ENCODE measurements around the gene THRSP.

The THRSP gene

DNA sequence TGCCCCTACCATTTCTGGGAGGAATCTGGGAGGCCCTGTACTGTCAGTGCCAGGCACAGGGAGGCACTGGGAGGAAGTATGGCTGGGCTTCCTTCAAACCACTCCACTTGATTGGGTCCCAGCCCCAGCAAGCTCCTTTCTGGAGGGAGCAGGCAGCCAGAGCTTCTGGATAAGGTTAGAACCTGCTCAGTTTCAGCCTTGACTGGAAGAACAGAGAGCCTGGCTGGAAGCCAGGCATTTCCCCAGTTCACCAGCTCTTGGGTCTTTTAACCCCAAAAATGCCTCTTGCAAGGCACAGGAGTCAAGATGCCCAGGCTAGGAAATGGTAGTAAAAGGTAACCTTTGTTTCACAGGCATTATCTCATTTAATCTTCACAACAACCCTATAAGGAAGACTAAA, 31.6 kb upstream of the THRSP start:
- TF ChIP-seq PPARA (CRISPR knock-in tag; IDR thresholded peaks at IDR 0.05; ENCODE audit: borderline replicate concordance) (no peak), GLIS3 (CRISPR knock-in tag; IDR thresholded peaks at IDR 0.05) (no peak), ESRRG (CRISPR knock-in tag; IDR thresholded peaks at IDR 0.05) (no peak), ZNF8 (CRISPR knock-in tag; IDR thresholded peaks at IDR 0.05) (no peak), TCF4 (CRISPR knock-in tag; IDR thresholded peaks at IDR 0.05; ENCODE audit: borderline replicate concordance) (no peak), ZC3H10 (CRISPR knock-in tag; IDR thresholded peaks at IDR 0.05) (no peak), CSDC2 (CRISPR knock-in tag; IDR thresholded peaks at IDR 0.05) (no peak), BACH2 (CRISPR knock-in tag; IDR thresholded peaks at IDR 0.05; ENCODE audit: borderline replicate concordance) (no peak)
- TF ChIP-seq, protein P1, sequence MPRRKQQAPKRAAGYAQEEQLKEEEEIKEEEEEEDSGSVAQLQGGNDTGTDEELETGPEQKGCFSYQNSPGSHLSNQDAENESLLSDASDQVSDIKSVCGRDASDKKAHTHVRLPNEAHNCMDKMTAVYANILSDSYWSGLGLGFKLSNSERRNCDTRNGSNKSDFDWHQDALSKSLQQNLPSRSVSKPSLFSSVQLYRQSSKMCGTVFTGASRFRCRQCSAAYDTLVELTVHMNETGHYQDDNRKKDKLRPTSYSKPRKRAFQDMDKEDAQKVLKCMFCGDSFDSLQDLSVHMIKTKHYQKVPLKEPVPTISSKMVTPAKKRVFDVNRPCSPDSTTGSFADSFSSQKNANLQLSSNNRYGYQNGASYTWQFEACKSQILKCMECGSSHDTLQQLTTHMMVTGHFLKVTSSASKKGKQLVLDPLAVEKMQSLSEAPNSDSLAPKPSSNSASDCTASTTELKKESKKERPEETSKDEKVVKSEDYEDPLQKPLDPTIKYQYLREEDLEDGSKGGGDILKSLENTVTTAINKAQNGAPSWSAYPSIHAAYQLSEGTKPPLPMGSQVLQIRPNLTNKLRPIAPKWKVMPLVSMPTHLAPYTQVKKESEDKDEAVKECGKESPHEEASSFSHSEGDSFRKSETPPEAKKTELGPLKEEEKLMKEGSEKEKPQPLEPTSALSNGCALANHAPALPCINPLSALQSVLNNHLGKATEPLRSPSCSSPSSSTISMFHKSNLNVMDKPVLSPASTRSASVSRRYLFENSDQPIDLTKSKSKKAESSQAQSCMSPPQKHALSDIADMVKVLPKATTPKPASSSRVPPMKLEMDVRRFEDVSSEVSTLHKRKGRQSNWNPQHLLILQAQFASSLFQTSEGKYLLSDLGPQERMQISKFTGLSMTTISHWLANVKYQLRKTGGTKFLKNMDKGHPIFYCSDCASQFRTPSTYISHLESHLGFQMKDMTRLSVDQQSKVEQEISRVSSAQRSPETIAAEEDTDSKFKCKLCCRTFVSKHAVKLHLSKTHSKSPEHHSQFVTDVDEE (CRISPR knock-in tag; IDR thresholded peaks at IDR 0.05) = no peak
- TF ChIP-seq, protein P2, sequence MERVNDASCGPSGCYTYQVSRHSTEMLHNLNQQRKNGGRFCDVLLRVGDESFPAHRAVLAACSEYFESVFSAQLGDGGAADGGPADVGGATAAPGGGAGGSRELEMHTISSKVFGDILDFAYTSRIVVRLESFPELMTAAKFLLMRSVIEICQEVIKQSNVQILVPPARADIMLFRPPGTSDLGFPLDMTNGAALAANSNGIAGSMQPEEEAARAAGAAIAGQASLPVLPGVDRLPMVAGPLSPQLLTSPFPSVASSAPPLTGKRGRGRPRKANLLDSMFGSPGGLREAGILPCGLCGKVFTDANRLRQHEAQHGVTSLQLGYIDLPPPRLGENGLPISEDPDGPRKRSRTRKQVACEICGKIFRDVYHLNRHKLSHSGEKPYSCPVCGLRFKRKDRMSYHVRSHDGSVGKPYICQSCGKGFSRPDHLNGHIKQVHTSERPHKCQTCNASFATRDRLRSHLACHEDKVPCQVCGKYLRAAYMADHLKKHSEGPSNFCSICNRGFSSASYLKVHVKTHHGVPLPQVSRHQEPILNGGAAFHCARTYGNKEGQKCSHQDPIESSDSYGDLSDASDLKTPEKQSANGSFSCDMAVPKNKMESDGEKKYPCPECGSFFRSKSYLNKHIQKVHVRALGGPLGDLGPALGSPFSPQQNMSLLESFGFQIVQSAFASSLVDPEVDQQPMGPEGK (CRISPR knock-in tag; IDR thresholded peaks at IDR 0.05; ENCODE audit: borderline replicate concordance) = no peak
- peak; percentile 36; the same call in 2 of the 3 replicates for ATAC-seq

DNA sequence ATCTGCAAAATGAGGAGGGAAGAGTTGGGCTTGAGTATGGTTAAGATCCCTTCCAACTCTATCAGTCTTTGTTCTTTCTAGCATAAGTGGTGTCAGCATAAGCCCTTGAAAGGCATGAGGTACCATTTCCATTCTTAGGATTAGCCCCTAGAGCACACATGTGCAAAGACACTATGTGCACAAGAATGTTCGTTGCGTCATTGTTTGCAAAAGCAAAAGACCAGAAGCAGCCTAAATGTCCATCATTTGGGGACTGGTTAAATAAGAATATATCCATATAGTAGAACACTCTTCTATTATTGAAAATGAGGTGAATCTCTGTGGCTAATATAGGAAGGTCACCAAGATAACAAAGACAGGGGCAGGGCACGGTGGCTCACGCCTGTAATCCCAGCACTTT, 30.6 kb upstream of the THRSP start:
- ATAC-seq = no peak
- TF ChIP-seq, protein P3, sequence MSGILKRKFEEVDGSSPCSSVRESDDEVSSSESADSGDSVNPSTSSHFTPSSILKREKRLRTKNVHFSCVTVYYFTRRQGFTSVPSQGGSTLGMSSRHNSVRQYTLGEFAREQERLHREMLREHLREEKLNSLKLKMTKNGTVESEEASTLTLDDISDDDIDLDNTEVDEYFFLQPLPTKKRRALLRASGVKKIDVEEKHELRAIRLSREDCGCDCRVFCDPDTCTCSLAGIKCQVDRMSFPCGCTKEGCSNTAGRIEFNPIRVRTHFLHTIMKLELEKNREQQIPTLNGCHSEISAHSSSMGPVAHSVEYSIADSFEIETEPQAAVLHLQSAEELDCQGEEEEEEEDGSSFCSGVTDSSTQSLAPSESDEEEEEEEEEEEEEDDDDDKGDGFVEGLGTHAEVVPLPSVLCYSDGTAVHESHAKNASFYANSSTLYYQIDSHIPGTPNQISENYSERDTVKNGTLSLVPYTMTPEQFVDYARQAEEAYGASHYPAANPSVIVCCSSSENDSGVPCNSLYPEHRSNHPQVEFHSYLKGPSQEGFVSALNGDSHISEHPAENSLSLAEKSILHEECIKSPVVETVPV (CRISPR knock-in tag; IDR thresholded peaks at IDR 0.05) = no peak
- no peak for TF ChIP-seq SNAI2 (CRISPR knock-in tag; IDR thresholded peaks at IDR 0.05)
- TF ChIP-seq PPARA (CRISPR knock-in tag; IDR thresholded peaks at IDR 0.05; ENCODE audit: borderline replicate concordance) = no peak

DNA sequence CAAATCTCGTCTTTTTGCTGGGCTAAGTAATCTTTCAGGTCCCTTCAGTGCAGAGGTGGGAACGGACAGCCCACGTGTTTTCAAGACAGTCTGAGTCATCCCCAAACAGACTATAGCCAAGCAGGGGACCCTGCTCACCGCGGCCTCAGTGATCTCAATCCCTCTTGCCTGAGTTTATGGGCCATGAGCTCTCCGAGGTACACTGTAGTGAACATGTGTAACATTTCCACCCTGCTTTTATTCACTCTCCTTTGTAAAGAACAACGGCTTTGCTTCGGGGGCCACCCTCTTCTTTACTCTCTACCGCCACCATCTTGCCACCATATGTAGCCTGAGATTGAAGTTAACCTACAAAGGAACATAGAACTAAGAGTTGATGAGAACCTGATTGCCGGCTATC, 29.0 kb upstream of the THRSP start:
- TF ChIP-seq, protein P3 (CRISPR knock-in tag; IDR thresholded peaks at IDR 0.05) = no peak
- TF ChIP-seq ZNF565 (CRISPR knock-in tag; conservative IDR thresholded peaks at IDR 0.05; ENCODE audit: low read depth) (no peak), ZFP3 (CRISPR knock-in tag; IDR thresholded peaks at IDR 0.05) (no peak), ZFP30 (CRISPR knock-in tag; IDR thresholded peaks at IDR 0.05) (no peak), OSR1 (CRISPR knock-in tag; IDR thresholded peaks at IDR 0.05) (no peak)
- no peak for ATAC-seq

DNA sequence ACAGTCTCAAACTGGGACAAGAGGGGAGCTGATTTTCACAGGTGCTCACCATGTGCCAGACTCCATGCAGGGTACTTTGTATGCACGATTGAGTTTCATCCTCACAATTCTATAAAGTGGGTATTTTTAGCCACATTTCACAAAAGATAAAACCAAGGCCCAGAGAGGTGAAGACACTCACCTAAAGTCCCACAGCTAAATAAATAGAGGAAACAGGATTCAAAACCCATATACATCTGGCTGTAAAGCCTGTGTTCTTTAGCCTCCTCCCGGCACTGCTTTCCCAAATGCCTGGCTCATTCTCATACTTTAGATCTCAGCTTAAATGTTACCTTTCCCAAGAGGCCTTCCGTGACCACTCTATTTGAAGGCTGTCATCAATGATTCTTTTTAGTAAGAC, 27.3 kb upstream of the THRSP start:
- no peak for ATAC-seq

More for the DNA sequence above, 27.3 kb upstream of the THRSP start:
- TF ChIP-seq, protein P4, sequence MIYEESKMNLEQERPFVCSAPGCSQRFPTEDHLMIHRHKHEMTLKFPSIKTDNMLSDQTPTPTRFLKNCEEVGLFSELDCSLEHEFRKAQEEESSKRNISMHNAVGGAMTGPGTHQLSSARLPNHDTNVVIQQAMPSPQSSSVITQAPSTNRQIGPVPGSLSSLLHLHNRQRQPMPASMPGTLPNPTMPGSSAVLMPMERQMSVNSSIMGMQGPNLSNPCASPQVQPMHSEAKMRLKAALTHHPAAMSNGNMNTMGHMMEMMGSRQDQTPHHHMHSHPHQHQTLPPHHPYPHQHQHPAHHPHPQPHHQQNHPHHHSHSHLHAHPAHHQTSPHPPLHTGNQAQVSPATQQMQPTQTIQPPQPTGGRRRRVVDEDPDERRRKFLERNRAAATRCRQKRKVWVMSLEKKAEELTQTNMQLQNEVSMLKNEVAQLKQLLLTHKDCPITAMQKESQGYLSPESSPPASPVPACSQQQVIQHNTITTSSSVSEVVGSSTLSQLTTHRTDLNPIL (CRISPR knock-in tag; IDR thresholded peaks at IDR 0.05; ENCODE audit: low read depth) = no peak
- TF ChIP-seq, protein P3 (CRISPR knock-in tag; IDR thresholded peaks at IDR 0.05) = no peak
- TF ChIP-seq OSR1 (CRISPR knock-in tag; IDR thresholded peaks at IDR 0.05) (no peak), ARNTL (CRISPR knock-in tag; IDR thresholded peaks at IDR 0.05; ENCODE audit: borderline replicate concordance, low read depth) (no peak), ZNF565 (CRISPR knock-in tag; conservative IDR thresholded peaks at IDR 0.05; ENCODE audit: low read depth) (no peak), ZFP3 (CRISPR knock-in tag; IDR thresholded peaks at IDR 0.05) (no peak), TCF4 (CRISPR knock-in tag; IDR thresholded peaks at IDR 0.05; ENCODE audit: borderline replicate concordance) (no peak), ISL1 (CRISPR knock-in tag; IDR thresholded peaks at IDR 0.05) (no peak), GLIS3 (CRISPR knock-in tag; IDR thresholded peaks at IDR 0.05) (no peak), ZNF8 (CRISPR knock-in tag; IDR thresholded peaks at IDR 0.05) (no peak), ESRRG (CRISPR knock-in tag; IDR thresholded peaks at IDR 0.05) (no peak), CSDC2 (CRISPR knock-in tag; IDR thresholded peaks at IDR 0.05) (no peak), ZFP30 (CRISPR knock-in tag; IDR thresholded peaks at IDR 0.05) (no peak), PPARA (CRISPR knock-in tag; IDR thresholded peaks at IDR 0.05; ENCODE audit: borderline replicate concordance) (no peak), TOX (CRISPR knock-in tag; IDR thresholded peaks at IDR 0.05; ENCODE audit: borderline replicate concordance) (no peak), RARB (CRISPR knock-in tag; IDR thresholded peaks at IDR 0.05) (no peak), BACH2 (CRISPR knock-in tag; IDR thresholded peaks at IDR 0.05; ENCODE audit: borderline replicate concordance) (no peak), ZC3H10 (CRISPR knock-in tag; IDR thresholded peaks at IDR 0.05) (no peak), ZNF70 (CRISPR knock-in tag; IDR thresholded peaks at IDR 0.05) (no peak)
- TF ChIP-seq, protein P2 (CRISPR knock-in tag; IDR thresholded peaks at IDR 0.05; ENCODE audit: borderline replicate concordance) = no peak
